HepG2 (cell line): Measurements from ENCODE around the gene BCAS3. TPM values are rescaled to one million over a fixed set of nuclear protein-coding genes. Genes with fewer than 3 reads are reported as not detected.

Source experiments
- AHDC1 ChIP-seq: sonication (generic); formaldehyde crosslinking; IDR thresholded peaks from 2 replicates; pipeline ENCODE4 v1.5.1; 2020; ENCODE audit warnings: mild to moderate bottlenecking, missing genetic modification reagents, borderline replicate concordance
- E2F5 ChIP-seq: sonication (generic); formaldehyde crosslinking; conservative IDR thresholded peaks from 2 replicates; pipeline ENCODE4 v1.4.0; 2020; ENCODE audit warnings: missing genetic modification reagents
- KIAA2018 ChIP-seq: sonication (generic); formaldehyde crosslinking; IDR thresholded peaks from 2 replicates; pipeline ENCODE4 v1.5.0; 2020; ENCODE audit warnings: mild to moderate bottlenecking, missing genetic modification reagents, borderline replicate concordance
- MAFK ChIP-seq, 2 experiments: IDR thresholded peaks in 1 of 2; conservative IDR thresholded peaks in 1 of 2; 2 replicates each; pipeline ENCODE4 v1.6.1; 2011; ENCODE audit warnings: improper control_type of control experiment in 2 of 2, low read length in 2 of 2
- MXD4 ChIP-seq: IDR thresholded peaks from 2 replicates; pipeline ENCODE4 v1.6.1; 2016; ENCODE audit warnings: mild to moderate bottlenecking, missing biosample characterization, missing genetic modification reagents
- PRMT3 ChIP-seq: sonication (generic); formaldehyde crosslinking; IDR thresholded peaks from 2 replicates; pipeline ENCODE4 v1.8.1; 2022; ENCODE audit warnings: low read depth, mild to moderate bottlenecking, moderate library complexity, missing genetic modification reagents, borderline replicate concordance
- PTBP1 ChIP-seq: fragments of 200-400 bp; formaldehyde crosslinking; IDR thresholded peaks from 2 replicates; pipeline ENCODE4 v1.6.1; 2018; ENCODE audit warnings: low read length, low read depth; ENCODE audit not compliant: poor library complexity, severe bottlenecking
- ZNF138 ChIP-seq: sonication (generic); formaldehyde crosslinking; IDR thresholded peaks from 2 replicates; pipeline ENCODE4 v1.5.0; 2020; ENCODE audit warnings: mild to moderate bottlenecking, low read depth, missing genetic modification reagents
- ZNF432 ChIP-seq: sonication (generic); formaldehyde crosslinking; IDR thresholded peaks from 2 replicates; pipeline ENCODE4 v1.5.0; 2020; ENCODE audit warnings: missing genetic modification reagents, mild to moderate bottlenecking, borderline replicate concordance
- ZNF598 ChIP-seq: sonication (generic); formaldehyde crosslinking; IDR thresholded peaks from 2 replicates; pipeline ENCODE4 v1.5.1; 2020; ENCODE audit warnings: mild to moderate bottlenecking, missing genetic modification reagents, borderline replicate concordance
- polyA plus RNA-seq, 8 experiments: library from polyadenylated mRNA; depleted of rRNA in 3 of 8; stranded (reverse) in 7 of 8; unstranded in 1 of 8; fragments of >200 nt; fragmentation: Illumina TruSeq in 4 of 8; extraction: Trizol in 4 of 8; gene quantifications; 2 replicates each; pipeline versions ENCODE4 v1.2.1 to v1.2.3, GENCODE V29; 2011 to 2016; ENCODE audit warnings: low read depth in 4 of 8, missing spikeins in 1 of 8, mixed read lengths in 1 of 8; ENCODE audit not compliant: insufficient read depth in 1 of 8
- total RNA-seq, 5 experiments: library from RNA; depleted of rRNA; stranded (reverse); fragments of >200 nt; fragmentation: Illumina TruSeq; extraction: Trizol; gene quantifications; 2 replicates each; pipeline ENCODE4 v1.2.3, GENCODE V29; 2016; ENCODE audit warnings: low read depth in 1 of 5
- TF ChIP-seq, protein P1 (sequence below): sonication (generic); formaldehyde crosslinking; IDR thresholded peaks from 2 replicates; pipeline ENCODE4 v1.5.0; 2020; ENCODE audit warnings: mild to moderate bottlenecking, missing genetic modification reagents

The BCAS3 gene
- total and polyA plus RNA-seq, 2 of the 13 experiments (the other 11 are each of a cell fraction or from before 2014, with no cell fraction given): 10.7 to 11.2 TPM

DNA sequence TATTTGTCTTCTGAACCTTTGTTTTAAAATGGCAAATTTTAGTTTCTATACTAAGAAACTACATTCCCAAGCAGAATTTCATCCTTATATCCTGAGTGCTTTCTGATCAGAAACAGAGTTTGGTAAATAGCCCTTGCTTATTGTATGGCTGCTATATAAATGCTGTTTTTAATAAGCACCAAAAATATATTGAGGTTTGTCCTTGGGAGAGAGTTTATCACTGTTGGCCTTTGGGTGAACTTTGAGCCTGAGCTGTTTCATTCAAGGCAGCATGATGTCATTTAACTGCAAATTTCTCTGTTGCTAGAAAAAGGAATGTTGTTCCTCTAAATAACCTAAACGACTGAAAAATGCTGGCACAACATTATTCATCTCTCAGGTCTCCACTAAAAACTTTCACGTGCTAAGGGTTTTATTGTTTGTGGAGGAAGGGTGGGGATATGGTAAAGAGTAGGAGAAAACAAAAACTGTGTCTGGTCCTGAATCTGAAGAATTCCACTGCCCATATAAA lies 387.7 kb downstream of the BCAS3 start (continued):
- no peak for TF ChIP-seq KIAA2018
- no peak for TF ChIP-seq PRMT3
- no peak for TF ChIP-seq MXD4 (CRISPR knock-in tag)
- no peak for TF ChIP-seq ZNF138 (CRISPR knock-in tag)
- TF ChIP-seq ZNF598: no peak
- TF ChIP-seq AHDC1: peak; percentile 86; the same call in 1 of the 2 replicates
- TF ChIP-seq MAFK (conservative IDR thresholded peaks at IDR 0.05 in 1 of 2, IDR thresholded peaks at IDR 0.05 in 1 of 2; ENCODE audit: low read length in 2 of 2): peak; percentile 88 to 97
- no peak for TF ChIP-seq ZNF432 (CRISPR knock-in tag)
- no peak for TF ChIP-seq PTBP1
- no peak for TF ChIP-seq E2F5 (CRISPR knock-in tag)
- TF ChIP-seq, protein P1, sequence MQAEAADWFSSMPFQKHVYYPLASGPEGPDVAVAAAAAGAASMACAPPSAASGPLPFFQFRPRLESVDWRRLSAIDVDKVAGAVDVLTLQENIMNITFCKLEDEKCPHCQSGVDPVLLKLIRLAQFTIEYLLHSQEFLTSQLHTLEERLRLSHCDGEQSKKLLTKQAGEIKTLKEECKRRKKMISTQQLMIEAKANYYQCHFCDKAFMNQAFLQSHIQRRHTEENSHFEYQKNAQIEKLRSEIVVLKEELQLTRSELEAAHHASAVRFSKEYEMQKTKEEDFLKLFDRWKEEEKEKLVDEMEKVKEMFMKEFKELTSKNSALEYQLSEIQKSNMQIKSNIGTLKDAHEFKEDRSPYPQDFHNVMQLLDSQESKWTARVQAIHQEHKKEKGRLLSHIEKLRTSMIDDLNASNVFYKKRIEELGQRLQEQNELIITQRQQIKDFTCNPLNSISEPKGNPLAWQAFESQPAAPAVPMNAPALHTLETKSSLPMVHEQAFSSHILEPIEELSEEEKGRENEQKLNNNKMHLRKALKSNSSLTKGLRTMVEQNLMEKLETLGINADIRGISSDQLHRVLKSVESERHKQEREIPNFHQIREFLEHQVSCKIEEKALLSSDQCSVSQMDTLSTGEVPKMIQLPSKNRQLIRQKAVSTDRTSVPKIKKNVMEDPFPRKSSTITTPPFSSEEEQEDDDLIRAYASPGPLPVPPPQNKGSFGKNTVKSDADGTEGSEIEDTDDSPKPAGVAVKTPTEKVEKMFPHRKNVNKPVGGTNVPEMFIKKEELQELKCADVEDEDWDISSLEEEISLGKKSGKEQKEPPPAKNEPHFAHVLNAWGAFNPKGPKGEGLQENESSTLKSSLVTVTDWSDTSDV (CRISPR knock-in tag): no peak
